ENCODE data around the gene KLHL30.

Gene KLHL30

DNA sequence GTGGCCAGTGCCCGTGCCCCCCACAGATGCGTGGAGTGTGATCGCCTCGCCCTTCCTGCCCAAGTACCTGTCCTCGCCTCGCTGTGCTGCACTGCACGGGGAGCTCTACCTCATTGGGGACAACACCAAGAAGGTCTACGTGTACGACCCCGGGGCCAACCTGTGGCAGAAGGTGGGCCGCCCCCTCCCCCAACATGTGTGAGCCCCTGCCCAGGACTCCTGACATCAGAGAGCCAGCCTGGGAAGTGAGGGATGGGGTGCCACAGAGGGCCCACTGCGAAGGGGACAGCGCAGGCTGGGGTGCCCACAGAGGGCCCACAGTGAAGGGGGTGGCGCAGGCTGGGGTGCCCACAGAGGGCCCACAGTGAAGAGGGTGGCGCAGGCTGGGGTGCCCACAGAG, 10.5 kb downstream of the KLHL30 start:
- no peak for DNase-seq

DNA sequence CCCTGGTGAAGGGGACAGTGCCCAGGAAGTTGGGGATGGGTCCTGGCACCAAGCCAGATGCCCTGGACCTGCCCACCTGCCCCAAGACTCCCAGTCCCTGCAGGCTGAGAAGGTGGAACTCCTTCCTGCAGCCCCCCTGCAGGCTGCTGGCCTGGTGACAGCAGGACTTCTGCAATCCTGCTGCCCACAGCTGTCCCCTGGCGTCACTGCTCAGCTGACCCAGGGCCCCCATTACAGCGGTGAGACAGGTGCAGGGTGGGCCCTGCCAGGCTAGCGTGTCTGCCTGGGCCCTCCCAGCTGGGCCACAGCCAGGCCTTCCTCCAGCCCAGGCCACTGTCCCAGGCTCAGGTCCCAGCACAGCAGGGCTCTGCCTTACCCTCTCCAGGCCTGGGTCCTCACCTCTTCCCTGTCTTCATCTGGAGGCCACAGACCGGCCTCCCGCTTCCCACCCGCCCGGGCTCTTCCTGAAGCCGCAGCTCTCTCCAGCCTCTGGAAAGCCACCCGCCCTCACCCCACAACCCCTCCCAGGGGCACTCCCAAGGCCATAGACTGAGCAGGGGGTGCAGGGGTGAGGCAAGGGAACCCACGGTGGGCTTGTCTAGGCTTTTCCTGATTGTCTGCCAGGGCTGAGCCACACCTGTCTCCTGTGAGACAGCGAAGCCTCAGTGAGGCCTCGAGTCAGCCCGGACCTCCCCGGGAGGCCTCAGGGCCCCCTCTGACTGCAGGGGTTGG, 11.5 kb downstream of the KLHL30 start:
- no peak for DNase-seq

DNA sequence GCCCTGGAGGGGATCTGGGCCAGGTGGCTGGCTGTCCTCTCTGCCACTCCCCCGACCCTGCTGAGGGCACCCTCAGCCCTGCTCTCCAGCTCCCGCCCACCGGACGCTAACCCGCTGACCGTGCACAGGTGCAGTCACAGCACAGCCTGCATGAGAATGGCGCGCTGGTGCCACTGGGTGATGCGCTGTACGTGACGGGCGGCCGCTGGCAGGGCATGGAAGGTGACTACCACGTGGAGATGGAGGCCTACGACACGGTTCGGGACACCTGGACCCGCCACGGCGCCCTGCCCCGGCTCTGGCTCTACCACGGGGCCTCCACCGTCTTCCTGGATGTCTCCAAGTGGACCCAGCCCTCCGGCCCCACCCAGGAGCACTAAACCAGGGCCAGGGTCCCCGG, 12.2 kb downstream of the KLHL30 start:
- no peak for DNase-seq

DNA sequence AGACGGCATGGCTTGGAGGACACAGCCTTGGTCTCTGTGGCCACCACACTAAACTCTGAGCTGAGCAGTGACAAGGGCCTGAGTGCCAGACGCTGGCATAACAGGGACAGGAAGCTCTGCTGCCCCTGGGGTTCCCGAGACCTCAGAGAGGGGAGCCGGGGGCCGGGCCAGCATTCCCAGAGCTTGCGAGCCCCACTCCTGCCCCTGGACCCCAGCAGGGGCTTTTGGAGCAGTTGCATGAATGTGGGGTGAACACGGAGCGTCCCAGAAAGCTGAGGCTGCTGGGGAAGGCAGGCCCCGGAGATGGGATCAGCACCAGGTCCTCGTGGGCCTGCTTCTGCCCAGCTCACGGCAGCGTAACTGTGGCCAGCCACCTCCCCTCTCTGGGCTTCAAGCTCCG, 12.7 kb downstream of the KLHL30 start:
- DNase-seq, result no peak

DNA sequence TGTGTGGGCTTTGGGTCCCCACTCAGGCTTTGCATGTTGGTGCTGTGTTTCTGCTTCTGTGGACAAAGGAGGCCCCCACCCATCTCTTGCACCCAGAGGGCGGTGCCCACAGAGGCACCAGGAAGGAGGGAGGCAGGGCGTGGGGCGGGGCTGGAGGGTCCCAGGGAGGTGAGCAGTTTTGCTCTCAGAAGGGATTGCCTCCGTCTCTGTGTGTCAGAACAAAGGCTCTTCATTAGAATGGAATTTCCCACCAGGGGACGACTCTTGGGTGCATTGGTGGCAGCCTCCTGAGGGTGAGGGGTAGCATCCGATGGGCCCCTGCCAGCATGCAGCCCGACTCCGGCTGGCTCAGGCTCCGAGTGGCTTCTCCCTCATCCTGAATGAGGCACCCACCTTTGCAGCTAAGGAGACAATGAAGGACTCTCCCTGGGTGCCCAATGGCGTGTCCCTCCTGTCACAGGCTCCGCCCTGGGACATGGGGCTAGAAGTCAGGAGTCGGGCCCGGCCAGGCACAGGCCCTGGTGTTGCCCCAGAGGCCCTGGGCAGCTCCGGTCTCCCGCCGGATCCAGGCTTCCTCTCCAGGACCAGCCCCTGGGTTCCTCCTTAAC, 13.3 kb downstream of the KLHL30 start:
- no peak for DNase-seq

DNA sequence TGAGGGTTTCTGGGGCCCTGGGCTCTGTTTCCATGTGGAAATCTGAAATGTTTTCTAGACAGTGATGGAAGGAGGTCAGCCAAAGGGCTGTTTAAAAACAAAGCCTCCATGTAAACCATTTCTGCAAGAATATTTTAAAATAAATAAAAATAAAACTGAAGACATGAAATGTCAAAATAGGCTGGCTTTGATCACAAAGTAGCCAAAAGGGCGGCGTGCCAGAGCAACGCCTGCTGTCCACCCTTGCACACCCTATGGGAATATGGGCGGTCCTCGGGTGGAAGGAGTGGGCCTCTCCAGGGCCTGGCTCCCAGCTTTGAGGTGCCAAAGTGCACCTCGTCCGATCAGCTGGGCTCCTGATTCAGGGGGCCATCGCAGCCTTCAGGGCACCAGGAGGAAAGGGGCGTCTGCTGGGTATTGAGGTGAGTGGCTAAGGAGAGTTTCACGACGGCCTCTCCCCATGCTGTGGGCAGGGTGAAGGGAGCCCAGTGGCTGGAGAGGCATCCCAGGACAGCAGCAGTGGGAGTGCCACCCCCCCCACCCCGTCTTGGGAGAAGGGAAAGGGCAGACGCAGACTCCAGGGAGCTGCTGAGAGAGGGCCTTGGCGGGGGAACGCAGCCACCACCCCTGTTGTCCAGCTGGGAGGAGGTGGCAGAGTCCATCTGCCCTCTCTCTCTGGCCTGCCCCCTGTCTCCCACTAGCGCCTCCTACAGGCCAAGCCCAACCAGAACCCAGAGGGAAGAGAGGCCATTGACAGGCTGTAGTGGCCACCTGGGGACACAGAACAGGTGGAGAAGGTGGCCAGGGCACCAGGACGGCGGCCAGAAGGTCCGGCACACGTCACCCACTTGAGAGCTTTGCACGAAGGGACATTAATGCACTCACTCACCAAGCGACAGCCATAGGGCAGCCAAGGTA, 14.6 kb downstream of the KLHL30 start:
- DNase-seq, result no peak

DNA sequence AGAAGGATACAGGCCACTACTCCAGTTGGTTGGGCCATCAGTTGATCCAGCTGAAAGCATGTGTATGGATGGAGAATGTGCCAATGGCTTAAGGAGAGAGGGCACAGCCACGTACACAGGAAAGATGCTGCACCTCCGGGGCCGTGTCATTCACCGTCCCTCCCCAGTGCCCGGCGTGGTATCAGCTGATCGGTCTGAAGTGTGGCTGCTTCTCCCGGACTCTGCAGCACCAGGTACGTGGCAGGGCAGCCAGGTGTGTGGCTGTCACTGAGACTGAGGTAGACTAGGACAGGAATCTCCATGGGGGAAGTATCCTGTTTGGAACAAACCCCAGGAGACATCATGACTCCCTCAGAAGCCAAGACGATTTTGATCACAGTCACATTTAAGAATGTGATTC, 16.1 kb downstream of the KLHL30 start:
- no peak for DNase-seq

DNA sequence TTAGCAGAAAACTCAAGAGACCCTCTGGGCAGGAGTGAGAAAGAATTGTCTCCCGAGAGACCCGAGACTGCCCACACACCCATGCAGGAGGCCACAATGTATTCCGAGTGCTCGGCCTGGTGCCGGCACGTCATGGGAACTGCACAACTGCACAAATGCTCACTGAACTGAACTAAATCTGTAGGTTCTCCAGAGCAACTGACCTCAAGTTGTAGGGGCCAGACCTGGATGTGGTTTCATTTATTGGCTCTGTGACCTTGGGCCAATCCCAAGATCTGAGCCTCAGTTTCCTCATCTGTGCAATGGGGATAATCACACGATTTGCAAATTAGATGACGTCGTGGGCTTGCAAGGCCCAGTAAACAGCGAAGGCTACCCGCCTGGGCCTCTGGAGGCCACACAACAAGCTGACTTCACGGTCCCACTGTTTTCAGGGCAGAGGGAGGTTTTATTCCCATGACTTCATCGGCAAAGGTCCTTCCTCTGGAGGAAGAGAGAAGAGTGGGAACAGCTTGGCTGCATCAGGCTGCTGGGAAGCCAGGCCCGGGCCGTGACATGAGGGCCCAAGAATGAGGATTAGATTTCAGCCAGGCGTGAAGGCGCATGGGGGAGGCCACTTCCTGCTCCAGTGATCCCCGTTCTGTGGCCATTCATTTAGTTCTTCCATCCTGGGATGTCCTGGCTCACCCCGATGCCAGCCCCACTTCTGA, 16.7 kb downstream of the KLHL30 start:
- DNase-seq, result no peak

DNA sequence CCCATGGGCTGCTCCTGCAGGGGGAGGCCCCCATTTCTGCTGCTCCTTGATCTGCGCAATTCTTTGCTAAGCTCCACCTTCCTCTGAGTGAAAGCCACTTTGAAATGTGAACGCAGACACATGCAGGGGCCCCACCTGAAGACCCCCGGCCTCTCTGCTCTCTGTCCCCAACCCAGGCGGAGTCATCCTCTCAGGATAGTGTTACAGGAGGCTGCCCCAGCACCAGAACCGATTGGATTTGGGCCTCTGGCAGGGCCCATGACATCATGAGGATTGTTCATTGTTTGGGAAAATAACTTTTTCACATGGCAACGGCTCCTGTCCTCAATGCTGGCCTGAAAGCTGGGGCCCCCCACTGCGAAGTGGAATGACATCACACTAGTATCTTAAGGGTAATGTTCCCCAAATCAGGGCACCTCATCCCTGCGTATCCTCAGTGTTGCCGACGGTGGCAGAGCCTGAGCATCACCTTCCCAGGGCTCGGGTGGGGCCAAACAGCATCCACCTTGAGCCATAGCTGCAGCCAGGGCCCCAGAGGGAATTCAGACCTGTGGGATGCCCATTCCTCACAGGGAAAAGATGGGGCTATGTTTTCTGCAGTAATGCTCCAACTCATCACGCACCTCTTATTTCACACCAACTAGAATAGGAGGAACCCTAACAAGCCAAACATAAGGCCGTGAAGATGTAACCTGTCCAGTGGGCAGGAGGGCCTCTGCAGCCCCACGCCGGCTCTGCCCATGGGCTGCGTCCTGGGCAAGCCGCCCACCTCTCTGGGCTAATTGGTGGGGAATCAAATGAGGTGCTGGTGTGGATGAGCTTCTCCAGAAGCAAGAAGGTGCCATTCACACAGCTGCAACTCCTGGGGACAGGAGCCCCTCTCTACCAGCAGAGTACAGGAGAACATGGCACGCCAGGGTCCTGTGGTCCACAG, 17.6 kb downstream of the KLHL30 start:
- DNase-seq, result no peak

DNA sequence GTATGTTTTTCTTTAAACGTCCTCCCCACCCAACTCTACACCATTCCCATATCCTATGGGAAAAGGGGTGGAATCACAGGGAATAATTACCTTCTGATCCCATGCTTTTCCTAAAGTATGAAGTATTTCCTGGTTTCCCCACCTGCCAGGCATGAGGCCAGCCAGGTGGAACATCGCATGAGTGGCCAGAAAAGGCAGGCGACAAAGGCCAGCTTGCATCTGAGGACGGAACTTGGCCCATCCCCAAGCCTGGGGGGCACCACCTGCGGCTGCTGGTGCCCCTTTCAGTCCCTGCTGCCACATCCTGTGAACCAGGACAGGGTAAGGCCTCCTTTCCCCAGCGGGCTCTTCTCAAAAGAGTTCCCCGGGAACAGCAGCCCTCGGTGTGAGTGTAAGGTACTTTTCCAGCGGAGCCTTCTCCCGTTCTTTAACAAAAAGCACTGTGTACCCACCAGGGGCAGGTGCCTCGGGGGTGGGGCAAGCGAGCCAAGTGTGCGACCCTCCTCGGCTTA, 19.1 kb downstream of the KLHL30 start:
- no peak for DNase-seq

DNA sequence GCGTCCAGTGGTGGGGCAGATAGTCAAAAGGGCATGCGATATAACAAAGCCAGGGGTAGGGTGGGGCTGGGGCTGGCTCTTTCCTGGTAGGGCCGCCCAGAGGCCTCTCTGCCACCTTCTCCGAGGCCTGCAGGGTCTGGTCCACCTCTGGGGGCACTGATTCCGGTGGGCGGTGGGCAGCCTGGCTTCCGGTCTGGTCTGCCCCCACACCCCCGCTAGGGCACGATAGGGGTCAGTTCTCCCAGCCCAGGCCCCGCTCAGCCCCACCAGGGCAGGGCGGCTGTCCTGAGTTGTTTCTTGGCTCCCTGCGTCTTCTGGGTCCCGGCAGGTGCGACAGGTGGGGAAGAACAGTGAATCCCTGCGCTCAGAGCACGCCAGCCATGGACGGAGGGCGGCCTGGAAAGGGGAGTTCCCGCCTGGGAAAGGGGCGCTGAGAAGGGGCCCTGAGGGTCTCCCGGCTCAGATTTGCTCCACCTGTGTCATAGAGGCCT, 19.6 kb downstream of the KLHL30 start:
- DNase-seq, result no peak

DNA sequence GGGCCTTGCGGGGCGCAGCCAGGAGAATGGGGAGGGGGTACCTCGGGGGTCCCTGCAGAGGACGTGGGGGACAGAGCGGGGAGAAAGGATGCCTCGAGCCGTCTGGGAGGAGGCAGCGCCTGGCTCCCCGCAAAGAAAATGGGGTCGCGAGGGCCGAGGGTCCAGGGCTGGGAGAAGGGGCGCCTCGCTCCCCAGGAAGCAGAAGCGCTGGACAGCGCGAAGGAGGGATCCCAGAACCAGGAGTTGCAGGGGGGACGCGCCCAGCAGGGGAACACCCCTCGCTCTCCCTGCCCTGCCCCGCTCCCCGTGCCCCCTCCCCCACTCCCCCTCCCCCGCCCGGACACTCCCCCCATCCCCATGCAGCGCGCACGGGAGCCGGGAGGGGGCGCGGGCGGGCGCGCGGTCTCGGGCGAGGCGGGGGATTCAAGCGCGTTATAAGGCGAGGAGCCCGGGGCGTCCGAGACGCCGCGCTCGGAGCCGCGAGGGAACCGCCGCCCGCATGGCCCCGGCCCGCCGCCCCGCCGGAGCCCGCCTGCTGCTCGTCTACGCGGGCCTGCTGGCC, 20.1 kb downstream of the KLHL30 start, which contains the start of gene ERFE:
ERFE (plus strand) TSS at position 462 of the 562 bp plus-strand sequence; CDS start at position 500, 38 bp downstream.
- DNase-seq, result no peak

DNA sequence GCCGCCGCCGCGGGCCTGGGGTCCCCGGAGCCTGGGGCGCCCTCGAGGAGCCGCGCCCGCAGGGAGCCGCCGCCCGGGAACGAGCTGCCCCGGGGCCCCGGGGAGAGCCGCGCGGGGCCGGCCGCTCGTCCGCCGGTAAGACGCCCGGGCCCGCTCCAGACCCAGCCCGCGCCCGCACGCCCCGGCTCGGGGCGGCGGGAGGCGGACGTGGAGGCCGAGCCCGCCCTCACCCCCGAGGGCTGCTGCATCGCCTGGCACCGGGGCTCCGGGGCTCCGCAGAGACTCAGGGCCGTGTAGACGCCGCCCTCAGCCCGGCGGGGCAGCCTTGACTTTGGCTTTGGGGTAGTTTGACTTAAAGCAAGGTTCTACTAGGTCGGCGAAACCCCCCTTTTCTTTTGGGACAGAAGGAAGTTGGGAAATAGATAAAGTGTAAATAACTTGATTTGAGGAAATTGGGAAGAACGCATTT, 20.6 kb downstream of the KLHL30 start:
- no peak for DNase-seq

DNA sequence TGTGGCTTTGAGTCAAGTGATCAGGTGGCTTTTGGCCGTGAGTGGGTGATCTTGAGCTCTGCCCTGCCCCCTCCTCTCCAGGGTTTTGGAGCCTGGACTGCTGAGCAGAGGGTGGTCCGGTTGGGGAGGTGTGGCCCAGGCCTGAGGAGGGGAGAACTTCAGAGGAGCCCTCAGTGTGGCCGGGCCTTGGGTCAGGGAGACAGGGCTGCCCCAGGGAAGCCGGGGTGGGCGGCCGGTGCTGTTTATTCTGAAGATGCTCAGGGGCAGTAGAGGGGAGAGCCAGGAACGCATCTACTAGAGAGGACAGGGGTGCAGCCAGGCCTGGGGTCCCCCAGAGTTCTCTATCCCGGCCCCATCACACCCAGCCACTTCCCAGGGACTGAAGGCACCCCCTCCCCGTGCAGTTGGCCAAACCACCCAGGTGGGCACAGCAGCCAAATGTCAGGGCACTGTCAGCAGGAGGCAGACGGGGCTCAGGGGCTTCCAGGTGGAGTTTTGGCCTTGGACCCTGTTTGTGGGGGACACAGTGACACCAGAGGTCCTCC, 21.3 kb downstream of the KLHL30 start:
- no peak for DNase-seq

DNA sequence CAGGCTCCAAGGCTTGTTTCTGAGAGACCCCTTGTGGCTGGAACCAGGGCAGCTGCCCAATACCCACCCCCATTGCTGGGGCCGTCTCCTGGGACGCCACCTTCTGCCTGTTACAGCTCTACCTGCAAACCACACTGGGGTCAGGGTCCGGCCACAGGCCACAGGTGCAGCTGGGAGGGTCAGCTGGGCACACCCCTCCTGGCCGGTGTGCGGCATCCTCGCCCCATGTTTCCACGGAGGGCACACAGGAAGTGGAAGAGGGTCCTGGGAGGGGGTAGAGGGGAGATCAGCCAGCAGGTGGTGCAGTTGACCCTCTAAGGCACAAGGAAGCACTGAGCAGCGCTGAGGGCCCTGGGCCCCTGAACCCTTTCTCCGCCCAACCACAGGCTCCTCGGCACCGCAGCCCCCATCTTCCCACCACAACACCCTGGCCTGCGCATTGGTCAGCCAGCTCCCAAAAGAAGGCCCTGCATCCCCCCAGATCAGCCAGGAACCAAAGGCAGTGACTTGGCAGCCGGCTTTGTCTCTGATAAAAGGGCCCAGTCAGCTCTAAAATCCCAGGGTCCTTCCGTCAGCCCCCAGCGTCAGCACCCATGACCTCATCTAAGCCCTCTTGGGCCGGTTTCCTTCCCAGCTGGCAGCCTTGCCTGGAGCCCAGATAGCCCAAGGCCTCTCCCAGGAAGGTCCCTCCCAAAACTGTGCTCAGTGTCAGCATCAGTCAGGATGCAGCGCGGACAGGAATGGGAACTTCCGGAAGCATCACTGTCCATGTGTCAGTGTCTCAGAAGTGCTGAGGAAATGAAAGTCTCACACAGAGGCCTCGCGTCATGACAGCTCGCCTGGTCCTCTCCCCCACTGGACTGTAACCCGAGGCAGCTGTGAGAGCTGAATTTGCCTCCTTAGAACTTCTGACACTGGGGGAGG, 22.0 kb downstream of the KLHL30 start:
- DNase-seq, result no peak

DNA sequence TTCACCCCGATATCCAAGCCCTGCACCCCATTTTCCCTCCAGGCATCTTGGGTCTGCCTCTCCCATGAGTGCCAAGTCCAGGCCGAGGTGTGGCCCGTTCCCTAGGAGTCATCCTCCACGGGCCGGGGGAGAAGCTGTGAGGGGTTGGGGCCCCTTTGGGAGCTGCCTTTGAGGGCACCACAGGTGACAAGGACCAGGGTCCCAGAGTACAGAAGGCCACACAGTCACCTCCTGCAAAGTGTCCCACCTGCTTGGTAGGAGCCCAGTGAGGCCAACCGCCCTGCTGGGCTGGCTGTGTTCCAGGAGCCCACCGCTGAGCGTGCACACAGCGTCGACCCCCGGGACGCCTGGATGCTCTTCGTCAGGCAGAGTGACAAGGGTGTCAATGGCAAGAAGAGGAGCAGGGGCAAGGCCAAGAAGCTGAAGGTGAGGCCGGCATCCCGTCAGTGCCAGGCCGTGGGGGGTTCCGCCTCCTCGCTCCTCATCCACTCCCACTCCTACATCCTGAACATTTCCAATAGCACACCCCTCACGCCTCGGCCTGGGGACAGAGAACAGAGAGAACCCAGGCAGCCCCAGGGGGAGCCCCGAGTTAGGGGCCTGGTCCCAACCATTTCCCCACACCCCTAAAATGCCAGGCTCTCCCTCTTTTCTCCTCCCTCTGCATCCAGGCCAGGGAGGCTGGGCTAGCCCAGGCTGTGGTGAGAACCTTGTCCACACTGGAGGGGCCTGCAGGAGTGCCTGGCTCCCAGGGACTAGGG, 23.0 kb downstream of the KLHL30 start:
- DNase-seq, result no peak

DNA sequence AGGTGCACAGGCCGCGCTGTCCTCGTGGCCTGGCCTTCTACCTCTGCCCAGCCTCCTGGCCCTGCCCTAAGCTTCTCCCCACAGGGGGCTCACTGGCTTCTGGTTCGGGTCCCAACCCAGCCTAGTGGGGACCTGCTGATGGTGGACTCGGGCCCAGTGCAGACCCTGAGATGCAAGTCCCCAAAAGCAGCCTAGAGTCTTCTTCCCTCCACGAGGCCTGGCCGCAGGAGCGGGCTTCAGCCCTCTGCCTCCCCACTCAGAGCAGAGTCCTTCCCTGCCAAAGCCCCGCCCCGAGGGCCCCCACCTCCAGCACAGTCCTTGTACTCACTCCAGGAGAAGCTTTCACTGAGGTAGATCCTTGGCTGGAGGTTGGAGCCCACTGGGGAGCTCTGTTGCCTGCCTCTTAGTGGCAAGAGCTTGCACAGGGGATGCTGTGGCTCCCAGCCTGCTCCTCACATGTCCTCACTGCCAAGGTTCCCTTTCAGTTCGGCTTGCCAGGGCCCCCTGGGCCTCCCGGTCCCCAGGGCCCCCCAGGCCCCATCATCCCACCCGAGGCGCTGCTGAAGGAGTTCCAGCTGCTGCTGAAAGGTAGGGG, 23.9 kb downstream of the KLHL30 start:
- no peak for DNase-seq

DNA sequence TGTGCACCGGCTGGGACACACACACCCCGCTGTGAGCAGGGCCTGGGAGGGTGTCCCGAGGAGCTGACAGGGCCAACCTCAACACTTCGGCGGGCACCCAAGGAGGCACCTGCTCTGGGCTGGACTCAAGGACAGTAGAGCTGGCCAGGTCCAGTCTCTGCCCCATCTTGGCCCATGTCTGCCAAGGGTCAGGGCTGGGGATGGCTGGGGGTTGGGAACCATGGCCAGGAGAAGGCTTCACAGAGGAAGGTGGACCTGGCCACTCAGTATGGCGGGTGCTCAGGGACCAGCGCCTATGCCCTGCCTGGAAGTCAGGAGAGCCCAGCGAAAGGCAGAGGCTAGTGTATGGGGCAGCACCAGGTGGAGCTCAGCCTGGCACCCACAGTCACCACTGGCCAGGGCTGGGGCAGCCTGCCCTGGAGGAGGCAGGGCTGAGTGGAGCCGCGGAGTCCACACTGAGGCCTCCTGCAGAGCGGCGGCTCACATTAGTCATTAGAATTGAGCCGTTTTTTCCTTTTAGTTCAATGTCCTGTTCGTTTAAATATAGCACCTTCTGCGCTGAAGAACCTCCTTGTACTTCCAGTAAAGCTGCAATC, 24.5 kb downstream of the KLHL30 start:
- DNase-seq, result no peak

All from NCI-H2081 treated with DMSO at 0.1 percent for 48 hours (cell line).